GM19467 (cell line): Measurements from ENCODE around the gene MAGEA2B.
"Not testable (repeated sequence)": the region's sequence is repeated elsewhere in the genome, so short reads cannot be mapped to it uniquely, and the experiment has no call there.

Experiments
- ATAC-seq: cut with Tn5 transposase; IDR thresholded peaks from one replicate; pipeline ENCODE4 v1.9.1; 2021; ENCODE audit warnings: mild to moderate bottlenecking, moderate library complexity; ENCODE audit not compliant: unreplicated experiment

MAGEA2B gene

GRCh38 chrX:152713815-152714787, at the start of gene MAGEA2B:
MAGEA2B (plus strand) TSS chrX:152714628; CDS start chrX:152717107, 2,479 bp downstream.
- ATAC-seq = not testable (repeated sequence)

GRCh38 chrX:152674135-152674534, 40.3 kb upstream of the MAGEA2B start:
- no peak for ATAC-seq

GRCh38 chrX:152674652-152675051, 39.8 kb upstream of the MAGEA2B start:
- not testable (repeated sequence) for ATAC-seq

DNA sequence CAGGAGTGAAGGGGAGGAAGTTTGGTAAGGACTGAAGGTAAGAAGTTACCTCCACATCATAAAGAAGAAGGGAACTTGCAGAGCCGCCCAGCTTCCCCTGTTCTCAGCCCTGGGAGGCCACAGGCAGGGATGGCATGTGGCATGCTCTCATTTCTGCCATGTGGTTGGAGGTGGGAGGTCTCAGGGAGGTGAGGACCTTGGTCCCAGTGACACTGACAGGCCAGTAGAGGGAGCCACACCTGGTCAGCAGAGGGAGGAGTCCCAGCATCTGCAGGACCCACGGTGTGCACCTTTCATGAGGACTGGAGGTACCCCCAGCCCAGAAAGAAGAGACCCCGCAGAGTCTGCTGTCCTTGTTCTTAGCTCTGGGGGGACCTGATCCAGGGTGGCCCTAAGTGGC, 33.4 kb upstream of the MAGEA2B start:
- peak; percentile 76 for ATAC-seq

GRCh38 chrX:152697952-152698931, 16.2 kb upstream of the MAGEA2B start, which contains the start of gene MAGEA3:
MAGEA3 (plus strand) TSS chrX:152698794; CDS start chrX:152700833, 2,039 bp downstream.
- not testable (repeated sequence) for ATAC-seq

DNA sequence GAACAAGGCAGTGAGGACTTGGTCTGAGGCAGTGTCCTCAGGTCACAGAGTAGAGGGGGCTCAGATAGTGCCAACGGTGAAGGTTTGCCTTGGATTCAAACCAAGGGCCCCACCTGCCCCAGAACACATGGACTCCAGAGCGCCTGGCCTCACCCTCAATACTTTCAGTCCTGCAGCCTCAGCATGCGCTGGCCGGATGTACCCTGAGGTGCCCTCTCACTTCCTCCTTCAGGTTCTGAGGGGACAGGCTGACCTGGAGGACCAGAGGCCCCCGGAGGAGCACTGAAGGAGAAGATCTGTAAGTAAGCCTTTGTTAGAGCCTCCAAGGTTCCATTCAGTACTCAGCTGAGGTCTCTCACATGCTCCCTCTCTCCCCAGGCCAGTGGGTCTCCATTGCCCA, 14.0 kb upstream of the MAGEA2B start:
- ATAC-seq = not testable (repeated sequence)

- not testable (repeated sequence) for ATAC-seq
These were observed 7.9 kb upstream of the MAGEA2B start for GRCh38 chrX:152706500-152706899.

DNA sequence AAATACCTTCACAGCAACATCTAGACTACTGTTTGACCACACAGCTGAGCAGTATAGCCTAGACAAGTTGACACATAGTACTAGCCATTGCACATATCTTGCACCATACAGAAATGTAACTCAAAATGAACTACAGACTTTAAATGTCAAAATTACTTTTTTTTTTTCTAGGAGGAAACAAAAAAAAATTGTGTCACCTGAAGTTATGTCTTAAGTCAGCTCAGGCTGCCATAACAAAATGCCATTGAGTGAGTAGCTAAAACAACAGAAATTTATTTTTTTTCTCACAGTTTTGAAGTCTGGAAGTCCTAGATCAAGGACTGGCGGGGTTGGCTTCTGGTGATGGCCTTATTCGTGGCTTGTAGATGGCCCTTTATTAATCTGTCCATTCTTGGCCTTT, 5.3 kb upstream of the MAGEA2B start, which contains the start of gene CSAG2:
CSAG2 (minus strand) TSS at position 101 of the 400 bp plus-strand sequence. CDS start 161 bp downstream, outside the sequence.
- ATAC-seq = not testable (repeated sequence)

DNA sequence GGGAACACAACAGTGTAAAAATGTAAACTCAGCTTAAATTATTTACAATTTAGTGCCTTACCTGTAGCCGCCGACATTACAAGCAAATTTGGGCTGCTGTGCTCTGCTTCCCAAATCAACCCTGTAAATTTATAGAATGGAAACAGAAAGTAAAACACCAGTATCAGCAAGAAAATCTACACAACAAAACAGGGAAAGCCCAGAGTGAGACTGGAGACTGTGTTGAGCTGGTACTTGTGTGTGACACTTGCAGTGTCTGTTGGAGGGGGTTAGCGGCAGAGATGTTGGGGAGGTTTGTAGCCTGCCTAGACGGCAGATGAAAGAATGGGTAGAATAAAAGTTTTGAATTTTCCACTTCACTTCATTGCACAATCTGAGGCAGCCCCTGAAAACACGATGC, 1.2 kb upstream of the MAGEA2B start:
- ATAC-seq = not testable (repeated sequence)

GRCh38 chrX:152725409-152725808, 11.0 kb downstream of the MAGEA2B start:
- no peak for ATAC-seq

DNA sequence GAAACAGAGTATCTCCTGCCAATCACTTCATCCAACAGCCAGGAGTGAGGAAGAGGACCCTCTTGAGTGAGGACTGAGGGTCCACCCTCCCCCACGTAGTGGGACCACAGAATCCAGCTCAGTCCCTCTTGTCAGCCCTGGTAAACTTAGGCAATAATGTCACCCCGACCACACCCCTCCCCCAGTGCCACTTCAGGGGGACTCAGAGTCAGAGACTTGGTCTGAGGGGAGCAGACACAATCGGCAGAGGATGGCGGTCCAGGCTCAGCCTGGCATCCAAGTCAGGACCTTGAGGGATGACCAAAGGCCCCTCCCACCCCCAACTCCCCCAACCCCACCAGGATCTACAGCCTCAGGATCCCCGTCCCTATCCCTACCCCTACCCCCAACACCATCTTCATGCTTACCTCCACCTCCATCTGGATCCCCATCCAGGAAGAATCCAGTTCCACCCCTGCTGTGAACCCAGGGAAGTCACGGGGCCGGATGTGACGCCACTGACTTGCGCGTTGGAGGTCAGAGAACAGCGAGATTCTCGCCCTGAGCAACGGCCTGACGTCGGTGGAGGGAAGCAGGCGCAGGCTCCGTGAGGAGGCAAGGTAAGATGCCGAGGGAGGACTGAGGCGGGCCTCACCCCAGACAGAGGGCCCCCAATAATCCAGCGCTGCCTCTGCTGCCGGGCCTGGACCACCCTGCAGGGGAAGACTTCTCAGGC, 19.0 kb downstream of the MAGEA2B start, which contains the start of the genes CSAG1 and MAGEA12:
CSAG1 (minus strand) TSS at position 461 of the 715 bp plus-strand sequence. CDS start 1,261 bp downstream, outside the sequence.
MAGEA12 (plus strand) TSS at position 497 of the 715 bp plus-strand sequence. CDS start 2,405 bp downstream, outside the sequence.
- ATAC-seq = no peak

GRCh38 chrX:152734143-152734858, 19.9 kb downstream of the MAGEA2B start:
- ATAC-seq = not testable (repeated sequence)

GRCh38 chrX:152735101-152735500, 20.7 kb downstream of the MAGEA2B start:
- no peak for ATAC-seq

DNA sequence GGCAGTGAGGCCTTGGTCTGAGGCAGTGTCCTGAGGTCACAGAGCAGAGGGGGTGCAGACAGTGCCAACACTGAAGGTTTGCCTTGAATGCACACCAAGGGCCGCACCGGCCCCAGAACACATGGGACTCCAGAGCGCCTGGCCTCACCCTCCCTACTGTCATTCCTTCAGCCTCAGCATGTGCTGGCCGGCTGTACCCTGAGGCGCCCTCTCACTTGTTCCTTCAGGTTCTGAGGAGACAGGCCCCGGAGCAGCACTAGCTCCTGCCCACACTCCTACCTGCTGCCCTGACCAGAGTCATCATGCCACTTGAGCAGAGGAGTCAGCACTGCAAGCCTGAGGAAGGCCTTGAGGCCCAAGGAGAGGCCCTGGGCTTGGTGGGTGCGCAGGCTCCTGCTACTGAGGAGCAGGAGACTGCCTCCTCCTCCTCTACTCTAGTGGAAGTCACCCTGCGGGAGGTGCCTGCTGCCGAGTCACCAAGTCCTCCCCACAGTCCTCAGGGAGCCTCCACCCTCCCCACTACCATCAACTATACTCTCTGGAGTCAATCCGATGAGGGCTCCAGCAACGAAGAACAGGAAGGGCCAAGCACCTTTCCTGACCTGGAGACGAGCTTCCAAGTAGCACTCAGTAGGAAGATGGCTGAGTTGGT, 21.6 kb downstream of the MAGEA2B start:
- no peak for ATAC-seq

DNA sequence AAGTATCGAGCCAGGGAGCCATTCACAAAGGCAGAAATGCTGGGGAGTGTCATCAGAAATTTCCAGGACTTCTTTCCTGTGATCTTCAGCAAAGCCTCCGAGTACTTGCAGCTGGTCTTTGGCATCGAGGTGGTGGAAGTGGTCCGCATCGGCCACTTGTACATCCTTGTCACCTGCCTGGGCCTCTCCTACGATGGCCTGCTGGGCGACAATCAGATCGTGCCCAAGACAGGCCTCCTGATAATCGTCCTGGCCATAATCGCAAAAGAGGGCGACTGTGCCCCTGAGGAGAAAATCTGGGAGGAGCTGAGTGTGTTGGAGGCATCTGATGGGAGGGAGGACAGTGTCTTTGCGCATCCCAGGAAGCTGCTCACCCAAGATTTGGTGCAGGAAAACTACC, 22.1 kb downstream of the MAGEA2B start:
- not testable (repeated sequence) for ATAC-seq

DNA sequence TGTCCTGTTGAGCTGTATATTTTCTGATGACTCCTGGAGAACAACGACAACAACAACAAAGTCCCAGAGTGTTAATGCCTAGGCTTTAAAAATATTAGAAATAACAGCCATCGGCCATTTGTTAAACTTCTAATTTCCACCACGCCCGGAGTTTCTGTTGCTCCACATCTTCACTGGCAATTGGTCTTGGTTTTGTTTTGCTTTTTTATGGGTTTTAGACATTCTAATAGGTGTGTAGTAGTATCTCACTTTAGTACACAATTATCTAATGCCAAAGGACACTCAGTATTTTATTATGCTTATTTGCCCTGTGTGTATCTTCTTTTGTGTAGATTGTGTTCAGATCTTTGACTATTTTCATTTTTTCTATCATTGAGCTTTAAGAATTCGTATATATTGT, 24.1 kb downstream of the MAGEA2B start:
- ATAC-seq = no peak

GRCh38 chrX:152753686-152754650, 39.5 kb downstream of the MAGEA2B start, which contains the start of gene MAGEA2:
MAGEA2 (minus strand) TSS chrX:152753842; CDS start chrX:152751363, 2,479 bp downstream.
- ATAC-seq = not testable (repeated sequence)
